Pancreas (tissue), 10 donors: ENCODE data around the gene CD320. TPM values are rescaled to one million over a fixed set of nuclear protein-coding genes. Genes with fewer than 3 reads are reported as not detected.
A peak's percentile ranks its signal among the peaks of the same experiment; 100 is the strongest.
"Not testable (repeated sequence)": the region's sequence is repeated elsewhere in the genome, so short reads cannot be mapped to it uniquely, and the experiment has no call there.

ENCODE experiments used
- ATAC-seq, 4 donors: fragments of 200-7000 bp; cut with Tn5 transposase; one replicate each; pipeline versions ENCODE4 v1.8.0 to v1.9.1; 2020; ENCODE audit warnings: mild to moderate bottlenecking in 4 of 4, moderate library complexity in 4 of 4
- DNase-seq, 6 donors: peaks; one replicate each; pipeline ENCODE4 v3.0.0-alpha.2; 2020
- FAIRE-seq: peaks from 2 replicates; lab custom pipeline; 2012; peaks lifted over from hg19 to GRCh38; lab: Jason Lieb, UNC
- H3K27ac ChIP-seq, 4 donors: fragments of 200-600 bp; sonication (generic); 1 replicate in 3 of 4; 2 replicates in 1 of 4; pipeline versions ENCODE4 v1.5.0 to v1.8.0; 2020
- H3K27me3 ChIP-seq, 4 donors: fragments of 200-600 bp; one replicate each; pipeline ENCODE4 v1.8.0; 2021
- H3K36me3 ChIP-seq, 3 donors: fragments of 200-600 bp; sonication (generic) in 1 of 3; one replicate each; pipeline versions ENCODE4 v1.5.0 to v1.8.0; 2020 to 2021
- H3K4me1 ChIP-seq, 3 donors: fragments of 200-600 bp; one replicate each; pipeline ENCODE4 v1.8.0; 2021
- H3K4me3 ChIP-seq, 4 donors: fragments of 200-600 bp; sonication (generic) in 2 of 4; one replicate each; pipeline versions ENCODE4 v1.5.0 to v1.8.0; 2020 to 2021
- H3K9me3 ChIP-seq, 4 donors: fragments of 200-600 bp; one replicate each; pipeline ENCODE4 v1.8.0; 2021
- WGBS, 2 donors: extraction: QIAGEN DNeasy Blood & Tissue Kit; methylation state at CpG; one replicate each; pipeline ENCODE4 v1.1.7; 2013; 5-methylcytosine and 5-hydroxymethylcytosine counted together
- intact Hi-C, 3 donors: fragments of 100-400 bp; cut with DNase I; formaldehyde crosslinking; loops; one replicate each; pipeline versions ENCODE4 v1.11.1 to v1.14.2; 2022
- polyA plus RNA-seq, 2 donors: library from polyadenylated mRNA; stranded (reverse); fragments of 200-250 nt; gene quantifications; one replicate each; pipeline ENCODE4 v1.2.3, GENCODE V29; 2013
- total RNA-seq, 6 donors: library from RNA; stranded (reverse); fragmentation: NEBNext Ultra II Directional in 4 of 6; extraction: Animal tissue kit (Norgen Biotek cat#: 25700) in 4 of 6; gene quantifications; one replicate each; pipeline versions ENCODE4 v1.2.1 to v1.2.4, GENCODE V29; 2021 to 2023
- TF ChIP-seq, protein P1 (sequence below), 4 donors: fragments of 200-600 bp; sonication (generic) in 3 of 4; IDR thresholded peaks; one replicate each; pipeline versions ENCODE4 v1.5.0 to v1.8.0; 2021; ENCODE audit warnings: antibody characterized with exemption in 4 of 4
- donor health status: healthy with polysubstance abuse.
- donor health status: DM: no; HTN: no; CAD: no; lungs with moderate emphysema.
- donor health status: DM: no; HTN: no; CAD: no.
- donor health status: control.
- donor health status: control.
- donor health status: Bipolar disorder and iron deficiency.
- donor health status: DM: yes; HTN: yes; CAD: no.
- donor health status: DM: no; HTN: no; CAD: no.
- donor health status: DM: no; HTN: no; CAD: no.
- donor health status: DM: yes; HTN: yes; CAD: no.

Gene CD320
- total and polyA plus RNA-seq, 8 donors: 13.8 to 58.4 (median 20.9) TPM

- H3K4me1 ChIP-seq: peaks cover 0 to 6% (median 0%) of the 10 kb centered on the region in 3 donors
- FAIRE-seq: no peak
- H3K27ac ChIP-seq: no peak overlapping the region
- TF ChIP-seq, protein P1, sequence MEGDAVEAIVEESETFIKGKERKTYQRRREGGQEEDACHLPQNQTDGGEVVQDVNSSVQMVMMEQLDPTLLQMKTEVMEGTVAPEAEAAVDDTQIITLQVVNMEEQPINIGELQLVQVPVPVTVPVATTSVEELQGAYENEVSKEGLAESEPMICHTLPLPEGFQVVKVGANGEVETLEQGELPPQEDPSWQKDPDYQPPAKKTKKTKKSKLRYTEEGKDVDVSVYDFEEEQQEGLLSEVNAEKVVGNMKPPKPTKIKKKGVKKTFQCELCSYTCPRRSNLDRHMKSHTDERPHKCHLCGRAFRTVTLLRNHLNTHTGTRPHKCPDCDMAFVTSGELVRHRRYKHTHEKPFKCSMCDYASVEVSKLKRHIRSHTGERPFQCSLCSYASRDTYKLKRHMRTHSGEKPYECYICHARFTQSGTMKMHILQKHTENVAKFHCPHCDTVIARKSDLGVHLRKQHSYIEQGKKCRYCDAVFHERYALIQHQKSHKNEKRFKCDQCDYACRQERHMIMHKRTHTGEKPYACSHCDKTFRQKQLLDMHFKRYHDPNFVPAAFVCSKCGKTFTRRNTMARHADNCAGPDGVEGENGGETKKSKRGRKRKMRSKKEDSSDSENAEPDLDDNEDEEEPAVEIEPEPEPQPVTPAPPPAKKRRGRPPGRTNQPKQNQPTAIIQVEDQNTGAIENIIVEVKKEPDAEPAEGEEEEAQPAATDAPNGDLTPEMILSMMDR (IDR thresholded peaks at IDR 0.05): no peak
- intact Hi-C loops: loop anchor here in 1 of 3 donors (5.0 kb wide), 1 partner anchor 48 kb away; no protein-coding TSS in a partner anchor
- 84 to 85% methylated on average over 33 of the region's 33 CpGs for WGBS, 2 donors
- no peak for ATAC-seq
- H3K4me3 ChIP-seq: no peak overlapping the region
- H3K36me3 ChIP-seq: no peaks in the 10 kb centered on the region
- no peaks in the 10 kb centered on the region for H3K9me3 ChIP-seq
- H3K27me3 ChIP-seq: no peaks in the 10 kb centered on the region
- peak; percentile 0 to 62 (median 37) for DNase-seq
Observed at GRCh38 chr19:8304841-8305621, 3.1 kb downstream of the CD320 start.

- H3K36me3 ChIP-seq: no peaks in the 10 kb centered on the region
- H3K27ac ChIP-seq: no peak overlapping the region
- H3K27me3 ChIP-seq: no peaks in the 10 kb centered on the region
- no peaks in the 10 kb centered on the region for H3K9me3 ChIP-seq
- no peaks in the 10 kb centered on the region for H3K4me1 ChIP-seq
- intact Hi-C loops: loop anchor here in 1 of 3 donors (5.0 kb wide), 1 partner anchor 45 kb away; no protein-coding TSS in a partner anchor
- WGBS, 2 donors: 84 to 88% methylated on average over 7 of the region's 7 CpGs
- FAIRE-seq: no peak
- H3K4me3 ChIP-seq: no peak overlapping the region
- TF ChIP-seq, protein P1 (IDR thresholded peaks at IDR 0.05): no peak
- ATAC-seq: no peak
- peak in 2 of 6 donors; percentile 27 to 34 for DNase-seq
Observed at GRCh38 chr19:8302734-8303133, 5.4 kb downstream of the CD320 start.

GRCh38 chr19:8302357-8302691, 5.8 kb downstream of the CD320 start:
- WGBS, 2 donors: 74 to 84% methylated on average over 11 of the region's 11 CpGs
- no peaks in the 10 kb centered on the region for H3K27me3 ChIP-seq
- H3K36me3 ChIP-seq: no peaks in the 10 kb centered on the region
- ATAC-seq (peak in 2 of 4 donors; percentile 33 to 35), DNase-seq (peak in 4 of 6 donors; percentile 12 to 52 (median 18)), FAIRE-seq (no peak)
- intact Hi-C loops: loop anchor here in 1 of 3 donors (5.0 kb wide), 1 partner anchor 45 kb away; no protein-coding TSS in a partner anchor
- no peak overlapping the region for H3K27ac ChIP-seq
- no peaks in the 10 kb centered on the region for H3K4me1 ChIP-seq
- no peaks in the 10 kb centered on the region for H3K9me3 ChIP-seq
- TF ChIP-seq, protein P1 (IDR thresholded peaks at IDR 0.05): no peak
- no peak overlapping the region for H3K4me3 ChIP-seq

DNA sequence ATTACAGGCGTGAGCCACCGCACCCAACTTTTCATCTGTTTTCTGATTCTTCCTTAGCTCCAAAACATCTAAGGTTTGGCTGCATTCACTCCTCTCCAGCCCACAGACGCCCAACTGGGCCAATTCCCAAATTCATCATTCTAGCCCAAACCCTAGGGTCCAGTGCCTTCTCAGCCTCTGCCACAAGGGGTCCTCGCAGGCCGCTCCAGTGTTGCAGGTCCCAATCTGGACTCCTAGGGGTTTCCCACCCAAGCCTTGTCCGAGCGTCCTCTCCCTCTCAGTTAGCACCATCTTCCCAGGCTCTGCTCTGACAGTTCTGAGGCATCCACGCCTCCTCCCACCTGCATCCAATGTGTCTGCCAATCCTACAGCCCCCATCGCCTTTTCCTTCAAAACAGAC, 16.8 kb downstream of the CD320 start:
- FAIRE-seq: not testable (repeated sequence)

GRCh38 chr19:8276508-8276907, 31.6 kb downstream of the CD320 start:
- intact Hi-C loops, H3K4me1 ChIP-seq, H3K4me3 ChIP-seq, H3K9me3 ChIP-seq, FAIRE-seq, DNase-seq, H3K27ac ChIP-seq, H3K27me3 ChIP-seq, H3K36me3 ChIP-seq: not testable (repeated sequence)
- peak in 3 of 4 donors; percentile 70 to 79 (median 79) for ATAC-seq
- no CpG with 5 or more reads among the region's 9 CpGs for WGBS, 2 donors

More for the DNA sequence above, 16.8 kb downstream of the CD320 start:
- H3K36me3 ChIP-seq, H3K4me1 ChIP-seq, H3K9me3 ChIP-seq, DNase-seq, H3K4me3 ChIP-seq, intact Hi-C loops, H3K27me3 ChIP-seq, H3K27ac ChIP-seq: not testable (repeated sequence)
- WGBS, 2 donors: no CpG with 5 or more reads among the region's 9 CpGs
- peak in 3 of 4 donors; percentile 66 to 80 (median 74) for ATAC-seq

- DNase-seq (peak in 1 of 6 donors; percentile 0), ATAC-seq (no peak), FAIRE-seq (no peak)
- no peak overlapping the region for H3K27ac ChIP-seq
- intact Hi-C loops: no loop called here
- H3K4me1 ChIP-seq: no peaks in the 10 kb centered on the region
- no peaks in the 10 kb centered on the region for H3K9me3 ChIP-seq
- TF ChIP-seq, protein P1 (IDR thresholded peaks at IDR 0.05): no peak
- H3K27me3 ChIP-seq: no peaks in the 10 kb centered on the region
- no peaks in the 10 kb centered on the region for H3K36me3 ChIP-seq
- 83 to 84% methylated on average over 3 of the region's 3 CpGs for WGBS, 2 donors
- H3K4me3 ChIP-seq: no peak overlapping the region
Observed at GRCh38 chr19:8269724-8270123, 38.4 kb downstream of the CD320 start.
